GM12878 (cell line): ENCODE measurements around the gene MTF2. TPM values are rescaled to one million over a fixed set of nuclear protein-coding genes. Genes with fewer than 3 reads are reported as not detected.

Source experiments
- ATAC-seq: fragments of 200-7000 bp; cut with Tn5 transposase; 3 replicates; pipeline ENCODE4 v1.9.1; 2020; ENCODE audit warnings: mild to moderate bottlenecking, moderate library complexity
- BruUV-seq: library from RNA; stranded (reverse); fragments of 400-500 nt; replicated peaks from 2 replicates; lab custom pipeline; 2021; lab: Mats Ljungman, UMichigan
- CTCF ChIA-PET: fragments of 300-600 bp; sonication (Branson Sonifier 250); formaldehyde crosslinking; extraction: SDS; loops from one replicate; lab custom pipeline; 2021; ENCODE audit warnings: inconsistent platforms; lab: Yijun Ruan, JAX
- POLR2A ChIA-PET: fragments of 350-600 bp; formaldehyde crosslinking; extraction: SDS; loops from one replicate; lab custom pipeline; 2021; ENCODE audit warnings: inconsistent platforms; lab: Charles Lee
- RAD21 ChIA-PET: fragments of 300-600 bp; sonication (Branson Sonifier 250); formaldehyde crosslinking; loops from one replicate; lab custom pipeline; 2023; ENCODE audit warnings: antibody characterized with exemption; ENCODE audit not compliant: unreplicated experiment; lab: Charles Lee
- SMC1A ChIA-PET: fragments of 300-600 bp; sonication (Branson Sonifier 250); formaldehyde crosslinking; loops from one replicate; lab custom pipeline; 2023; ENCODE audit not compliant: unreplicated experiment, uncharacterized antibody; lab: Charles Lee
- DNase-seq: peaks from one replicate; pipeline ENCODE4 v3.0.0-alpha.2; 2011; ENCODE audit warnings: low read depth, low spot score
- FAIRE-seq: peaks from 3 replicates; lab custom pipeline; 2011; peaks lifted over from hg19 to GRCh38; lab: Jason Lieb, UNC
- H2AFZ ChIP-seq: 2 replicates; pipeline ENCODE4 v1.6.0; 2011; ENCODE audit warnings: low read depth, low read length, control low read depth; ENCODE audit not compliant: control insufficient read depth
- H3K27ac ChIP-seq: 2 replicates; pipeline ENCODE4 v1.5.1; 2011; ENCODE audit warnings: control low read depth; ENCODE audit not compliant: control insufficient read depth, insufficient read depth
- H3K27me3 ChIP-seq, 2 experiments: replicated peaks in 1 of 2; 2 replicates each; pipeline versions ENCODE4 v1.6.0 to v1.6.1; 2011; ENCODE audit warnings: low read length in 1 of 2; ENCODE audit not compliant: control insufficient read depth in 2 of 2, insufficient read depth in 2 of 2
- H3K36me3 ChIP-seq, 2 experiments: 2 replicates each; pipeline ENCODE4 v1.5.1; 2011; ENCODE audit warnings: low read length in 1 of 2; ENCODE audit not compliant: control insufficient read depth in 2 of 2, insufficient read depth in 2 of 2
- H3K4me1 ChIP-seq: 2 replicates; pipeline ENCODE4 v1.6.1; 2011; ENCODE audit warnings: mild to moderate bottlenecking, low read length, moderate library complexity, mixed read lengths; ENCODE audit not compliant: control insufficient read depth, insufficient read depth
- H3K4me2 ChIP-seq: 2 replicates; pipeline ENCODE4 v1.6.0; 2011; ENCODE audit warnings: control low read depth; ENCODE audit not compliant: control insufficient read depth, insufficient read depth
- H3K4me3 ChIP-seq: fragments of 200-600 bp; sonication (generic); 2 replicates; pipeline ENCODE4 v1.5.1; 2016
- H3K79me2 ChIP-seq: 2 replicates; pipeline ENCODE4 v1.6.0; 2011; ENCODE audit warnings: low read length; ENCODE audit not compliant: control insufficient read depth, insufficient read depth
- H3K9ac ChIP-seq: 2 replicates; pipeline ENCODE4 v1.8.0; 2011; ENCODE audit warnings: low read length, control low read depth, mixed read lengths; ENCODE audit not compliant: control insufficient read depth, insufficient read depth
- H3K9me3 ChIP-seq: replicated peaks from 3 replicates; pipeline ENCODE4 v1.5.1; 2011; ENCODE audit warnings: mild to moderate bottlenecking, low read length; ENCODE audit not compliant: control insufficient read depth, insufficient read depth
- H4K20me1 ChIP-seq: 2 replicates; pipeline ENCODE4 v1.6.0; 2011; ENCODE audit not compliant: control insufficient read depth, insufficient read depth
- CHD1 ChIP-seq: IDR thresholded peaks from 2 replicates; pipeline ENCODE4 v1.6.1; 2012; ENCODE audit warnings: low read depth, low read length, improper control_type of control experiment
- LARP7 ChIP-seq: fragments of 450-650 bp; IDR thresholded peaks from 2 replicates; pipeline ENCODE4 v1.6.1; 2017; ENCODE audit warnings: mild to moderate bottlenecking
- SIX5 ChIP-seq: IDR thresholded peaks from 2 replicates; pipeline ENCODE4 v1.6.1; 2011; ENCODE audit warnings: mild to moderate bottlenecking, low read depth, low read length, moderate library complexity; ENCODE audit not compliant: severe bottlenecking
- SKIL ChIP-seq: fragments of 450-650 bp; IDR thresholded peaks from 2 replicates; pipeline ENCODE4 v1.6.1; 2017; ENCODE audit warnings: mild to moderate bottlenecking, low read depth, inconsistent platforms; ENCODE audit not compliant: poor library complexity, severe bottlenecking
- SMAD5 ChIP-seq: IDR thresholded peaks from 2 replicates; pipeline ENCODE4 v1.6.1; 2016; ENCODE audit warnings: antibody characterized with exemption, low read depth
- ZNF207 ChIP-seq: fragments of 450-650 bp; IDR thresholded peaks from 2 replicates; pipeline ENCODE4 v1.6.1; 2014; ENCODE audit warnings: antibody characterized with exemption, mild to moderate bottlenecking, borderline replicate concordance
- WGBS: methylation state at CpG from one replicate; pipeline ENCODE4 v1.1.6; 2016; ENCODE audit warnings: low lambda C conversion rate; ENCODE audit not compliant: insufficient replicate concordance, insufficient coverage; ENCODE audit errors: missing lambda C conversion rate; 5-methylcytosine and 5-hydroxymethylcytosine counted together
- in situ Hi-C: fragments of 300-500 bp; cut with MboI; formaldehyde crosslinking; loops from 9 replicates; pipeline ENCODE4 v1.14.3; 2018; ENCODE audit warnings: mixed read lengths
- intact Hi-C: fragments of 100-400 bp; cut with micrococcal nuclease; formaldehyde crosslinking; loops from one replicate; pipeline ENCODE4 v1.14.2; 2022; ENCODE audit not compliant: unreplicated experiment
- polyA plus RNA-seq, 11 experiments: library from polyadenylated mRNA; depleted of rRNA in 4 of 11; unstranded in 6 of 11; stranded (reverse) in 5 of 11; fragments of >200 nt; fragmentation: Nextera tagmentation in 4 of 11; fragmentation: Illumina TruSeq in 1 of 11; extraction: Ambion mirVana in 4 of 11; extraction: Trizol in 1 of 11; gene quantifications; 1 replicate in 1 of 11; 2 replicates in 10 of 11; pipeline versions ENCODE4 v1.2.1 to v1.2.3, GENCODE V29; 2011 to 2016; ENCODE audit warnings: inconsistent platforms in 2 of 11, missing spikeins in 2 of 11, low read depth in 1 of 11
- total RNA-seq, 4 experiments: library from RNA; depleted of rRNA in 3 of 4; stranded (reverse); fragments of >200 nt in 3 of 4; fragmentation: Illumina TruSeq in 1 of 4; extraction: Trizol in 1 of 4; gene quantifications; 2 replicates each; pipeline versions ENCODE4 v1.2.1 to v1.2.3, GENCODE V29; 2013 to 2021
- TF ChIP-seq, protein P1 (sequence below): fragments of 450-650 bp; IDR thresholded peaks from 2 replicates; pipeline ENCODE4 v1.6.1; 2016; ENCODE audit warnings: mild to moderate bottlenecking

MTF2 gene
- total and polyA plus RNA-seq, 10 of the 15 experiments (the other 5 are each of a cell fraction or from before 2014, with no cell fraction given) = 22.6 to 74.9 (median 42.8) TPM

DNA sequence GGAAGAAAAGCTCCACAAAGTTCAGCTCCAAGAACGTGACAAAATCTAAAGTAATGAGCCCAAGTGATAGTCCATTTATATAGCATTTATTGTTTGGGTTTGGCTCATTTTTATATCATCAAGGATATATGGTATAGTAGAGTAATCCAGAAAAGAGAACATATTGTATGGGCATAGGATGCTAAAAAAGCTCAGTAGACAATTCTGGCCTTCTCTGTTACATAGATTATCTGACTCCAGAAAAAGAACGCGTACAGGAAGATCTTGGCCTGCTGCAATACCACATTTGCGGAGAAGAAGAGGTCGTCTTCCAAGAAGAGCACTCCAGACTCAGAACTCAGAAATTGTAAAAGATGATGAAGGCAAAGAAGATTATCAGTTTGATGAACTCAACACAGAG is 57.4 kb downstream of the MTF2 start:
- no peak overlapping the region for H3K4me3 ChIP-seq
- ATAC-seq (no peak), DNase-seq (no peak), FAIRE-seq (no peak)
- intact Hi-C loops = no loop called here
- SMC1A ChIA-PET = interaction anchor here (1.1 kb wide), 1 partner anchor 22 kb away, joined by 3 read pairs; no protein-coding TSS in a partner anchor
- TF ChIP-seq SKIL (no peak), SIX5 (no peak), SMAD5 (no peak), CHD1 (no peak), LARP7 (no peak), ZNF207 (no peak)
- TF ChIP-seq, protein P1, sequence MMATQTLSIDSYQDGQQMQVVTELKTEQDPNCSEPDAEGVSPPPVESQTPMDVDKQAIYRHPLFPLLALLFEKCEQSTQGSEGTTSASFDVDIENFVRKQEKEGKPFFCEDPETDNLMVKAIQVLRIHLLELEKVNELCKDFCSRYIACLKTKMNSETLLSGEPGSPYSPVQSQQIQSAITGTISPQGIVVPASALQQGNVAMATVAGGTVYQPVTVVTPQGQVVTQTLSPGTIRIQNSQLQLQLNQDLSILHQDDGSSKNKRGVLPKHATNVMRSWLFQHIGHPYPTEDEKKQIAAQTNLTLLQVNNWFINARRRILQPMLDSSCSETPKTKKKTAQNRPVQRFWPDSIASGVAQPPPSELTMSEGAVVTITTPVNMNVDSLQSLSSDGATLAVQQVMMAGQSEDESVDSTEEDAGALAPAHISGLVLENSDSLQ = no peak
- H3K4me1 ChIP-seq = no peaks in the 10 kb centered on the region
- CTCF ChIA-PET = interaction anchor here (0.6 to 1.0 kb wide), 2 partner anchors 22 to 28 kb away, joined by 3 read pairs; no protein-coding TSS in a partner anchor
- no peaks in the 10 kb centered on the region for H3K9me3 ChIP-seq
- peaks cover 4 to 19% of the 10 kb centered on the region in 2 experiments for H3K36me3 ChIP-seq
- in situ Hi-C loops = no loop called here
- POLR2A ChIA-PET = no interaction called here
- H3K4me2 ChIP-seq = no peak overlapping the region
- no peak overlapping the region for H3K9ac ChIP-seq
- no peaks in the 10 kb centered on the region for H3K79me2 ChIP-seq
- no peak overlapping the region for H3K27ac ChIP-seq
- 87% methylated on average over 5 of the region's 5 CpGs for WGBS
- no TSS peak for BruUV-seq
- no peaks in the 10 kb centered on the region for H3K27me3 ChIP-seq
- no peaks in the 10 kb centered on the region for H4K20me1 ChIP-seq
- H2AFZ ChIP-seq = no peak overlapping the region
- RAD21 ChIA-PET = no interaction called here
